Liver (tissue), 9 donors: ENCODE measurements around the gene NCAPH2. TPM values are rescaled to one million over a fixed set of nuclear protein-coding genes. Genes with fewer than 3 reads are reported as not detected.

Source experiments
- DNase-seq: peaks from one replicate; pipeline ENCODE4 v3.0.0-alpha.2; 2017; ENCODE audit warnings: low spot score
- H3K27ac ChIP-seq, 2 donors: one replicate each; pipeline ENCODE4 v1.7.0; 2013; ENCODE audit warnings: inconsistent platforms in 2 of 2, low read length in 2 of 2, control low read depth in 1 of 2, low read depth in 1 of 2, mild to moderate bottlenecking in 1 of 2
- H3K27me3 ChIP-seq, 4 donors: one replicate each; pipeline versions ENCODE4 v1.6.1 to v1.7.0; 2013; ENCODE audit warnings: low read length in 3 of 4, inconsistent platforms in 1 of 4, mild to moderate bottlenecking in 1 of 4, moderate library complexity in 1 of 4; ENCODE audit not compliant: control insufficient read depth in 4 of 4, insufficient read depth in 4 of 4
- H3K36me3 ChIP-seq, 4 donors: one replicate each; pipeline versions ENCODE4 v1.6.1 to v1.7.0; 2013; ENCODE audit warnings: low read length in 3 of 4, mild to moderate bottlenecking in 3 of 4, low read depth in 1 of 4, moderate library complexity in 1 of 4; ENCODE audit not compliant: control insufficient read depth in 4 of 4, insufficient read depth in 3 of 4
- H3K4me1 ChIP-seq, 4 donors: one replicate each; pipeline versions ENCODE4 v1.6.1 to v1.7.0; 2013; ENCODE audit warnings: low read length in 3 of 4, mild to moderate bottlenecking in 3 of 4, moderate library complexity in 1 of 4; ENCODE audit not compliant: control insufficient read depth in 4 of 4, insufficient read depth in 4 of 4
- H3K4me3 ChIP-seq, 3 donors: one replicate each; pipeline versions ENCODE4 v1.6.1 to v1.7.0; 2013; ENCODE audit warnings: low read length in 3 of 3, control low read depth in 1 of 3, low read depth in 1 of 3, mild to moderate bottlenecking in 1 of 3
- H3K9ac ChIP-seq, 2 donors: one replicate each; pipeline ENCODE4 v1.7.0; 2013; ENCODE audit warnings: low read length in 2 of 2, mild to moderate bottlenecking in 2 of 2, moderate library complexity in 2 of 2, control low read depth in 1 of 2, low read depth in 1 of 2
- H3K9me3 ChIP-seq, 4 donors: one replicate each; pipeline versions ENCODE4 v1.6.1 to v1.7.0; 2013; ENCODE audit warnings: low read length in 3 of 4; ENCODE audit not compliant: control insufficient read depth in 4 of 4
- ATF3 ChIP-seq: IDR thresholded peaks from 2 replicates; pipeline ENCODE4 v1.6.1; 2016; ENCODE audit warnings: antibody characterized with exemption
- CTCF ChIP-seq: fragments of 150-350 bp; IDR thresholded peaks from 2 replicates; pipeline ENCODE4 v1.5.1; 2017; ENCODE audit warnings: improper control_type of control experiment, low read depth, low read length; ENCODE audit not compliant: missing input control
- EGR1 ChIP-seq, 2 donors: IDR thresholded peaks; 2 replicates each; pipeline ENCODE4 v1.6.1; 2016 to 2018; ENCODE audit warnings: antibody characterized with exemption in 2 of 2, low read depth in 2 of 2
- FOXA1 ChIP-seq: IDR thresholded peaks from 2 replicates; pipeline ENCODE4 v1.6.1; 2016; ENCODE audit warnings: antibody characterized with exemption
- FOXA2 ChIP-seq: IDR thresholded peaks from 2 replicates; pipeline ENCODE4 v1.6.1; 2016; ENCODE audit warnings: antibody characterized with exemption
- GABPA ChIP-seq, 2 donors: IDR thresholded peaks in 1 of 2; conservative IDR thresholded peaks in 1 of 2; 2 replicates each; pipeline ENCODE4 v1.6.1; 2016; ENCODE audit warnings: antibody characterized with exemption in 2 of 2, mild to moderate bottlenecking in 1 of 2, moderate library complexity in 1 of 2
- HNF4A ChIP-seq, 2 donors: conservative IDR thresholded peaks; 2 replicates each; pipeline ENCODE4 v1.6.1; 2016; ENCODE audit warnings: antibody characterized with exemption in 2 of 2, mild to moderate bottlenecking in 2 of 2
- HNF4G ChIP-seq: IDR thresholded peaks from 2 replicates; pipeline ENCODE4 v1.6.1; 2016; ENCODE audit warnings: antibody characterized with exemption
- JUND ChIP-seq, 2 donors: IDR thresholded peaks; 2 replicates each; pipeline ENCODE4 v1.6.1; 2016; ENCODE audit warnings: antibody characterized with exemption in 2 of 2
- NR2F2 ChIP-seq: IDR thresholded peaks from 2 replicates; pipeline ENCODE4 v1.6.1; 2016; ENCODE audit warnings: antibody characterized with exemption
- RAD21 ChIP-seq, 2 donors: IDR thresholded peaks; 2 replicates each; pipeline ENCODE4 v1.6.1; 2016; ENCODE audit warnings: antibody characterized with exemption in 2 of 2, mild to moderate bottlenecking in 2 of 2
- REST ChIP-seq: IDR thresholded peaks from 2 replicates; pipeline ENCODE4 v1.6.1; 2016; ENCODE audit warnings: antibody characterized with exemption, mild to moderate bottlenecking
- RXRA ChIP-seq, 2 donors: IDR thresholded peaks; 2 replicates each; pipeline ENCODE4 v1.6.1; 2017 to 2018; ENCODE audit warnings: antibody characterized with exemption in 2 of 2, mild to moderate bottlenecking in 1 of 2
- TAF1 ChIP-seq: conservative IDR thresholded peaks from 2 replicates; pipeline ENCODE4 v1.6.1; 2016; ENCODE audit warnings: antibody characterized with exemption, mild to moderate bottlenecking
- YY1 ChIP-seq: IDR thresholded peaks from 2 replicates; pipeline ENCODE4 v1.6.1; 2016; ENCODE audit warnings: antibody characterized with exemption, mild to moderate bottlenecking
- WGBS: extraction: QIAGEN DNeasy Blood & Tissue Kit; methylation state at CpG from one replicate; pipeline ENCODE4 v1.1.7; 2013; 5-methylcytosine and 5-hydroxymethylcytosine counted together
- polyA plus RNA-seq, 2 donors: library from polyadenylated mRNA; stranded (reverse) in 1 of 2; unstranded in 1 of 2; fragments of 200-250 nt in 1 of 2; fragments of >200 nt in 1 of 2; fragmentation: Nextera tagmentation in 1 of 2; extraction: Ambion mirVana in 1 of 2; gene quantifications; one replicate each; pipeline versions ENCODE4 v1.2.1 to v1.2.3, GENCODE V29; 2013 to 2015
- total RNA-seq, 2 donors: library from RNA; depleted of rRNA; stranded (reverse); fragments of >200 nt; gene quantifications; one replicate each; pipeline ENCODE4 v1.2.3, GENCODE V29; 2014
- donor health status: healthy.
- donor health status: healthy.
- donor health status: healthy.
- donor health status: healthy.
- donor health status: healthy.

The NCAPH2 gene
- total and polyA plus RNA-seq, 4 donors, result 12.0 to 30.8 (median 13.9) TPM

GRCh38 chr22:50530877-50531545 lies 23.0 kb downstream of the NCAPH2 start:
- peak overlapping the region; percentile 92 to 98 for H3K27ac ChIP-seq
- no peaks in the 10 kb centered on the region for H3K9me3 ChIP-seq
- peaks cover 4 to 41% (median 23%) of the 10 kb centered on the region in 4 donors for H3K4me1 ChIP-seq
- H3K4me3 ChIP-seq, result peak overlapping the region; percentile 62 to 93 (median 90)
- WGBS, result 1% methylated on average over 53 of the region's 53 CpGs
- H3K9ac ChIP-seq, result peak overlapping the region; percentile 47 to 71
- DNase-seq, result peak; percentile 71
- TF ChIP-seq YY1, result no peak
- TF ChIP-seq HNF4A (conservative IDR thresholded peaks at IDR 0.05), result peak in 1 of 2 donors; percentile 10
- TF ChIP-seq HNF4G, result peak; percentile 19
- peak in 1 of 2 donors; percentile 7 for TF ChIP-seq EGR1 (IDR thresholded peaks at IDR 0.05; ENCODE audit: low read depth in 2 of 2)
- TF ChIP-seq ATF3, result no peak
- peak in 1 of 2 donors; percentile 13 for TF ChIP-seq JUND (IDR thresholded peaks at IDR 0.05)
- peak in 1 of 2 donors; percentile 5 for TF ChIP-seq RXRA (IDR thresholded peaks at IDR 0.05)
- TF ChIP-seq REST, result peak; percentile 70
- TF ChIP-seq TAF1, result peak; percentile 65
- no peaks in the 10 kb centered on the region for H3K27me3 ChIP-seq
- H3K36me3 ChIP-seq, result no peaks in the 10 kb centered on the region

GRCh38 chr22:50531546-50531961 lies 23.5 kb downstream of the NCAPH2 start:
- peak in 1 of 2 donors; percentile 53 for TF ChIP-seq EGR1 (IDR thresholded peaks at IDR 0.05; ENCODE audit: low read depth in 2 of 2)
- TF ChIP-seq HNF4A (conservative IDR thresholded peaks at IDR 0.05), result no peak
- Histone ChIP-seq H3K27ac (peak overlapping the region; percentile 92 to 98), H3K9ac (peak overlapping the region; percentile 47 to 71), H3K27me3 (no peaks in the 10 kb centered on the region), H3K4me3 (peak overlapping the region; percentile 62 to 93 (median 90)), H3K36me3 (no peaks in the 10 kb centered on the region), H3K4me1 (peaks cover 4 to 39% (median 19%) of the 10 kb centered on the region in 4 donors), H3K9me3 (no peaks in the 10 kb centered on the region)
- WGBS, result under 1% methylated on average over 44 of the region's 44 CpGs
- DNase-seq, result no peak

GRCh38 chr22:50531962-50532674 lies 24.1 kb downstream of the NCAPH2 start:
- 2% methylated on average over 56 of the region's 56 CpGs for WGBS
- DNase-seq, result peak; percentile 61
- Histone ChIP-seq H3K9ac (peak overlapping the region in 1 of 2 donors; percentile 71), H3K27ac (peak overlapping the region; percentile 92 to 98), H3K9me3 (no peaks in the 10 kb centered on the region), H3K4me3 (peak overlapping the region; percentile 49 to 93 (median 62)), H3K27me3 (no peaks in the 10 kb centered on the region), H3K36me3 (no peaks in the 10 kb centered on the region), H3K4me1 (peaks cover 3 to 33% (median 16%) of the 10 kb centered on the region in 4 donors)
- TF ChIP-seq NR2F2, result no peak
- no peak for TF ChIP-seq CTCF
- no peak for TF ChIP-seq GABPA (IDR thresholded peaks at IDR 0.05 in 1 of 2, conservative IDR thresholded peaks at IDR 0.05 in 1 of 2)
- TF ChIP-seq EGR1 (IDR thresholded peaks at IDR 0.05; ENCODE audit: low read depth in 2 of 2), result no peak
- no peak for TF ChIP-seq HNF4G
- TF ChIP-seq RAD21 (IDR thresholded peaks at IDR 0.05), result peak in 1 of 2 donors; percentile 40
- no peak for TF ChIP-seq FOXA1
- TF ChIP-seq JUND (IDR thresholded peaks at IDR 0.05), result no peak
- TF ChIP-seq HNF4A (conservative IDR thresholded peaks at IDR 0.05), result peak; percentile 9 to 44
- TF ChIP-seq ATF3, result no peak
- TF ChIP-seq TAF1, result no peak
- no peak for TF ChIP-seq FOXA2
- peak; percentile 53 for TF ChIP-seq REST
